GM11168 (cell line): ENCODE data around the gene FAM111A.

Source experiments
- in situ Hi-C: fragments of 300-500 bp; cut with MboI; formaldehyde crosslinking; loops from one replicate; pipeline ENCODE4 v1.12.0; 2022; ENCODE audit warnings: low sequenced_read_pairs; ENCODE audit not compliant: unreplicated experiment

Gene FAM111A

DNA sequence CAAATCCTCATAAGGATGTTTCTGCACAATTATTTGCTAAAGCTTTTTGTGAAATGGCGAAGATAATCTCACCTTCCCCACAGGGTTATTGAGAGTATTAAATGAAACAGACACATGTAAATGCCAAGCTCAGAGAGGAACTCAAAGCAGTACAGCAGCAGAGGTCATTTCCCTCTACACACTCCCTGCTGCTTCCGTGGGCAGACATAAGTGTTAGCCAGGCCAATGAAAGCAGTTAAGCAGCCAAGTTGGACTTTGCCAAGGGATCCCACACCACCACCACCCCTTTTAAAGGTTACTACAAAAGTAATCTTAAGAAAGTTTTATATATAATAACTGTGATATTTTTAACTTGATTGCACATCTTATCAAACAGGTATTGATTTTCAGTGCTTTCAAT lies 4.0 kb upstream of the FAM111A start:
- in situ Hi-C loops = loop anchor here (5.0 kb wide), 1 partner anchor 81 kb away; no protein-coding TSS in a partner anchor

DNA sequence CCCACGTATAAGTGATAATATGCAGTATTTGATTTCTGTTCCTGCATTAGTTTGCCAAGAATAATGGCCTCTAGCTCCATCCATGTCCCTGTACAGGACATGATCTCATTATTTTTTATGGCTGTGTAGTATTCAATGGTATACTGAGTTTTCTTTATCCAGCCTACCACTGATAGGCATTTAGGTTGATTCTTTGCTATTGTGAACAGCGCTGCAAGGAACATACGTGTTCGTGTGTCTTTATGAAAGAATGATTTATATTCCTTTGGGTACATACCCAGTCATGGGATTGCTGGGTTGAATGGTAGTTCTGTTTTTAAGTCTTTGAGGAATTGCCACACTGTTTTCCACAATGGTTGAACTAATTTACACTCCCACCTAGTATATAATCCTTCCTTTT lies 1.5 kb upstream of the FAM111A start:
- in situ Hi-C loops = no loop called here

DNA sequence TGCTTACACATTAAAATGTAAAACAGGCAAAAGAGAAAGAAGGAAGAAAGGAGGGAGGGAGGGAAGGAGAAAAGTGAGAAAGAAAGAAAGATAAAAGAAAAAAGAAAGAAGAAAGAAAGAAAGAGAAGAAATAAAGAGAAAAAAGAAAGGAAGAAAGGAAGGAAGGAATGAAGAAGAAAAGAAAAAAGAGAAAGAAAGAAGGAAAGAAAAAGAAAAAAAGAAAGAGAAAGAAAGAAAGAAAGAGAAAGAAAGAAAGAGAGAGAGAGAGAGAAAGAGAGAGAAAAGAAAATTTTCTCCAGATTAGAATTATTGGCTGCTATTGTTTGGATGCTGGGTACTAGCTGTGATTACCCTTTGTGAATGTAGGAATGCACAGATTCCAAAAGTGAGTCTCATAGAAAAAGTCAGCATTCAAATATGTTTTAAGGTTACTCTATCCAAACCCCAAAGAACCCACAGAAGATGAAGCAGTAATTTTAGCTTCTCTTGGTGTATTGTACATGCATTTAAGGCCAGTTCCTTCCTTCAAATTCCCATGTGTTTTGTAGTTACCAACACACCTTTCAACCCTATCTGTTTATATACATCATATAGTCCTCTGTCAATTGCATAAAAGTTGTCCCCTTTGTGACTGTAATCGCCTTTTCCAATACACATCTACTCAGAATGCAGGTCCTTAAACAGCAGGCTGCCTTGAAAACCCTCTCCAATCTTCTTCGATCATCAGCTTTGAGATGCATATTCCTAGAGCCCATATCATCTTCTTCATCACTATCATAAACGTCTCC lies 789 bp upstream of the FAM111A start:
- in situ Hi-C loops = no loop called here

DNA sequence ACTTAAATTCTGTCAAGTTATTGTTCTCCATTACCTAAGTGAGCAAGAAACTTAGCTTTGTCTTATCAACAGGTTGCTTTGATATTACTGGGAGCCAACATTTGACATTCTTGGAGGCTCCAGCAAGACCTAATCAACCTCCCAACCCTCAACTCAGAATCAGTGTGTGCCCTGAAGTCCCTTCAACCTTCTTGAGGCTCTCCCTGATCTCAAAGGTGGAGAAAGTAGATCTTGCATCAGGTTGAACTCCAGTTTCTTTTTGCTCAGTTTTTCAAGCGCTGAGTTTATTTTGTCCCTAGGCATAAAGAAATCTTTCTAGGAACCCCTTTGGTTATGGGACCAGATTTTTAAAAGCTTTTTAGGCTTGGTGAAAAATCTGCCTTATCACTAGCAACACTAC lies 1.4 kb downstream of the FAM111A start:
- in situ Hi-C loops = no loop called here

DNA sequence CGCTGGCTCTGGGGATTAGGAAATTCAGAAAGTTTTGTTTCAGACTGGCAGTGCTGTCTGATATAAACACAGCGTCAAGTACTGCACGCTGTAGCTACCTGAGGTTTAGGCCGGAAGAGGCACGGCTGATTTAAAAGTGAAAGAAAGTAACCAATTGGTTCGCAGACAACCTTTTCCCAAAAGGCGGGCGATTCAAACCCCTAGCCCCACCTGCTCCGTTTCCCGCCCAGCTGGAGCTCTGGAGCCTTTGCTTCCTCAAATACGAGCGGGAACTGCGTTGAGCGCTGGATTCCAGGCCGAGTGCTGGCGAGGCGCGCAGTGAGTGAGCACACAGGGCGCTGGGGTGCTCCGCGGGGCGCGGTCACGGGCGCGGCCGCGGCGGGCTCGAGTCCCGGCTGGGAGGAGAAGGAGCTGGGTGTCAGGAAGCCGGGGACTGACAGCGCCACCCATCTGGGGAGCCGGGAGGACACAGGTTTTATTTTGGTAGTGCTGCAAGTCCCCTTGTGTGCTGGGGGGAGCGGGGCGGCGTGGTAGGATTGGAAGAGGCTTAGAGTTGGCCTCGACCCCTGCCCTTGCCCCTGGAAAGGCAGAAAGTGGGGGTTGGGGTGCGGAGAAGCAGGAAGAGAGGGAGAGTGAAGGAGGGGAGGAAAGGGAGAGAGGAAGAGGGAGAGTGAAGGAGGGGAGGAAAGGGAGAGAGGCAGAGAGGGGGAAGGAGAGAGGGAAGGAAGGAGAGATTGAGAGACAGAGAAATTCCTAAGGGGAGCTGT lies 2.1 kb downstream of the FAM111A start:
- in situ Hi-C loops = no loop called here

DNA sequence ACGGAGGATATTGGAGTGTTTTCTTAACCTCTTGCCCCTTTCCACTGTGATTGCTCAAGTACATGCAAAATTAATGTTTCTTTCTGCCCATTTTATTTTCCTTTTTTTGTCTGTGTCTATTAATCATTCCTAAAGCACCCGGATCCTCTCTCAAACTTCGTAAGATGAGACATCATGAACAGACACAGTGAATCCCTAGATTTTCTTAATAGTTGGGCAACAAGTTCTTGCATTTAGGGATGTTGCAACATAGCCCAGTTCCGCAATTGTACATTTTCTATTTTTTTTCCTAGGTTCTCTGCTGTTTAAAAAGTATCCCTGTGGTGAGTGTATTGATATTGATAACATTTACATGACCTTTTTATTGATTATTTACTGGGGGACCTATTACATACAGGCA lies 2.9 kb downstream of the FAM111A start:
- in situ Hi-C loops = no loop called here

DNA sequence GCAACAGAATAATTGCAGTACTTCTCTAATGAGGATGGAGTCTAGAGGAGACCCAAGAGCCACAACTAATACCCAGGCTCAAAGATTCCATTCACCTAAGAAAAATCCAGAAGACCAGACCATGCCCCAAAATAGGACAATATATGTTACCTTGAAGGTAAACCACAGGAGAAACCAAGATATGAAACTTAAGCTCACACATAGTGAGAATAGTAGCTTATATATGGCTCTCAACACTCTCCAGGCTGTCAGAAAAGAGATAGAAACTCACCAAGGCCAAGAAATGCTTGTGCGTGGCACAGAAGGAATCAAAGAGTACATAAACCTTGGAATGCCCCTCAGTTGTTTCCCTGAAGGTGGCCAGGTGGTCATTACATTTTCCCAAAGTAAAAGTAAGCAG lies 9.1 kb downstream of the FAM111A start:
- in situ Hi-C loops = no loop called here

DNA sequence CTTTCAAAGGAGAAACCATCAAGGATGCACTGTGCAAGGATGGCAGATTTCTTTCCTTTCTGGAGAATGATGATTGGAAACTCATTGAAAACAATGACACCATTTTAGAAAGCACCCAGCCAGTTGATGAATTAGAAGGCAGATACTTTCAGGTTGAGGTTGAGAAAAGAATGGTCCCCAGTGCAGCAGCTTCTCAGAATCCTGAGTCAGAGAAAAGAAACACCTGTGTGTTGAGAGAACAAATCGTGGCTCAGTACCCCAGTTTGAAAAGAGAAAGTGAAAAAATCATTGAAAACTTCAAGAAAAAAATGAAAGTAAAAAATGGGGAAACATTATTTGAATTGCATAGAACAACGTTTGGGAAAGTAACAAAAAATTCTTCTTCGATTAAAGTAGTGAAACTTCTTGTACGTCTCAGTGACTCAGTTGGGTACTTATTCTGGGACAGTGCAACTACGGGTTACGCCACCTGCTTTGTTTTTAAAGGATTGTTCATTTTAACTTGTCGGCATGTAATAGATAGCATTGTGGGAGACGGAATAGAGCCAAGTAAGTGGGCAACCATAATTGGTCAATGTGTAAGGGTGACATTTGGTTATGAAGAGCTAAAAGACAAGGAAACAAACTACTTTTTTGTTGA lies 9.8 kb downstream of the FAM111A start:
- in situ Hi-C loops = no loop called here

DNA sequence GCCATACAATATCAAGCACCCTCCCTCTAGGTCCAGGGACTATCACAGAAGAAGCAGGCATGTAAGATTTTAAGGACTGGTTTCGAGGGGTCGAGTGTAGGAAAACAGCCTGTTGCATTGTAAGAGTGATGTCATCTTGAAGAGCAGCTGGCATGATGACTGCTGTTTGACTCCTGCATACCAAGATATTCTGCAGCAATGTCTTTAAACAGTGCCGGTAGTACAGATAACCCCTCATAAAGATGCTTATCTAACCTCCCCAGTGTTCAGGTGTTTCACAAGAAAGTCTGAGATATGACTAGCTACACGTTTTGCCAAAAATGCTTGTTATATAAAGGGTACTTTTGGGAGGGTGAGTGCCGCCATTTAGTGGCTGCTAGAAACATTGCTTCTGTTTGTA lies 12.0 kb downstream of the FAM111A start:
- in situ Hi-C loops = no loop called here

DNA sequence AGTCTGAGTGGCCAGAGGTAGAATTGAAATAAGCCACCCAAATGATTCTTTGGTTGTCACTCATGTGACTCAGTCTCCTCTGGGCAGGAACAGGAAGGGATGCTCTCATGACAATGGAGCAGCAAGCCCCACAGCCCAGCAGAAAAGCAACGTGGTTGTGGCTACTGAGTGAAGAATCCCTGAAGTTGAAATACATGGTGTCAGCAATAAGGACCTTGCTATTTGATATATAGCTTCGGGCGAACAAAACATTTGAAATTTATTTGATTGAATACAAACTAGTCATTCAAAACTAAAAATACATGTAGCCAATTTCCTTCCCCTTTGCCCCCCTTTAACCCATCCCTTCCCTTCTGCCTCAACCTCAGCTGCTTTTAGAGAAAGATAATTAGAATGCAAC lies 14.8 kb downstream of the FAM111A start:
- in situ Hi-C loops = no loop called here

DNA sequence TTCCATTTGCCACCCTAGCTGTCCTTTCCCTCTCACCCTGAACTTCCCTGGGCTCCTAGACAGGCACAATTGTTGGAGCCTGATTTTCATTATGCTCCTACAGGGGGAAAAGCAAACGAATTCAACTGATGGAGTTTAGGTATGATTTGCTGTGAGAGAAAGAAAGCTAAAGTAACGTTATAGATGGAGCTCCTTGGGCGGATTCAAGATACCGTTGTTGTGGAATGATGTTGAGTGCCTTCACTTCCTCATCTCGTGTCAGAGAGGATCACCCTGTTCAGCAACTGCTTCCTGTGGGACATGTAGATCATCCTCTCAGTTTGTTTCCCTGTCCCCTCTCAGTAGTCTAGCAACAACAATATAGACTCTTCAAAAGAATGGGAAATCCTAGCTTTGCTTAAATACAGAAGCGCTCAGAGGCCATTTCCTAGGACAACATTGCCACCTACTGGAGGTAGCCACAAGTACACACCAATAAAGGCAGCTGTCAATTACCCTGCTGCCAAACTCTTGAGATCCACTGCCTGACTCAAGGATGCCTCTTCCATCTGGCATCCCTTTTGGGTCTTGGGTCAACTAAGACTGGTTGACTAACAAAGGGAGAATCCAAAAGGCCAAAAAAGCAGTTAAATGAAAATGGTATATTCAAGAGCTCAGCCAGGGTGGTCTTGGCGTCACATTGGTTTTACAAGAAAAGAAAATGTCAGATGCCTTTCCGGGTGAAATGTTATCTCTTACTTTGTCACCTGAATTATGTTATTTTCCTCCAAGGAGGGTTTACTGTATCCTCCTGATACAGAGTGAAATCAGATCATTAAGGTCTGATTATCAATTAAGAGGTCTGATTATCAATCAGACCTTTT lies 15.8 kb downstream of the FAM111A start:
- in situ Hi-C loops = no loop called here

DNA sequence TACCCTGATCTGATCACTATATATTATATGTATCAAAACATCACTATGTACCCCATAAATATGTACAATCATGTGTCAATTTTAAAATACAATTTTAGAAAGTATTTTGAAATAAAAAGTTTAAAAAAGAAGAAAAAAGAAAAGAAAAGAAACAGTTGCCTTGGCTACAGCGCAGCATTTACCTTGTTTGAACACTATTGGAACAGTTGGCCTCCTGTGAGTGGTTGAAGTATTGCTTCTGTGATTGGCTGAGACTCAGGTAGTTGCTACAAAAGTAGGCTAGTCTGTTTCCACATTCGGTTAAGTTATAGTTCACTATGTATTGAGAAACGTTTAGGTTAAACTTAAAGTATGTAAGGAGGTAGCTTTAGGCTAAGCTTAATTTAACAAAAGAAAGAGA lies 21.4 kb downstream of the FAM111A start:
- in situ Hi-C loops = no loop called here

DNA sequence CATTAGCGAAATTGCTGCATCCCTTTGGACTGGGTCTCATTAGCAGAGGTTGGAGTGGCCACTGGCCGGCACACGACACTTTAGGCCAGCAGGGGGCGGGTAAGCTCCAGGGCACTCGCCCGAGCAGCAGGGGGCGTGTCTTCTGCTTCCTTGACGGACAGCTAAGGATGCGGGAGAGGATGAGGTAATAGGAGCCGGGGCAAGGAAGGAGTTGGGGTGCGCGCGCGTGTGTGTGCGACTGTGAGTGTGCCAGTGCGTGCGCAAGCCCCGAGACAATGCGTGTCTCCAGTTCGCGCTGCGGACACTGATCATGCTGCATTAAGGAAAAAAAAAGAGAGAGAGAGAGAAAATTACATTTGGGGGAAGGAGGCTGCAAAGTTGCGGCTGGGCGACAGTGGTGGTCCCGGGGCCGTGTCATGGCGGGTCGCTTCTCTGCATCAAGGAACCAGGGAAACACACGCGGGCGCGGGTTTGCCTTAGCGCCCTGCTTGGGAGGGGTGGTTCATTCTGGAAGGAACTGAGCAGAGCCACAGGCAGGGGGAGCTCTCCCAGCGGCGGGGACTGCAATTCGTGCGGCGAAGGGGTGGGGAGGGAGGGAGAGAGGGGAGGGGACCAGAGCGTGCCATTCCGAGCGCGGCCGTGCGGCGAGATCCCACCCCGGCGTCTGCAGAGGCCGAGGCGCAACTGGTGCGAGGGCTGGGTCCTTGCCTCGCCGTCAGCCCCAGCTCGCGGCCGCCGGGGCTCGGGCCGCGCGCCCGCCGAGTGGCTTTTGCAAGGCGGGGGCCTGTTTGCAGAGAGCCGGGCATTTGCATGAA lies 29.1 kb downstream of the FAM111A start, which contains the start of gene DTX4:
TSS of gene DTX4 (plus strand) at position 625 of the 815 bp plus-strand sequence. CDS start 464 bp downstream, outside the sequence.
- in situ Hi-C loops = loop anchor here (10.0 kb wide), 1 partner anchor 253 kb away; the partner anchor contains the start of gene OR5A2

DNA sequence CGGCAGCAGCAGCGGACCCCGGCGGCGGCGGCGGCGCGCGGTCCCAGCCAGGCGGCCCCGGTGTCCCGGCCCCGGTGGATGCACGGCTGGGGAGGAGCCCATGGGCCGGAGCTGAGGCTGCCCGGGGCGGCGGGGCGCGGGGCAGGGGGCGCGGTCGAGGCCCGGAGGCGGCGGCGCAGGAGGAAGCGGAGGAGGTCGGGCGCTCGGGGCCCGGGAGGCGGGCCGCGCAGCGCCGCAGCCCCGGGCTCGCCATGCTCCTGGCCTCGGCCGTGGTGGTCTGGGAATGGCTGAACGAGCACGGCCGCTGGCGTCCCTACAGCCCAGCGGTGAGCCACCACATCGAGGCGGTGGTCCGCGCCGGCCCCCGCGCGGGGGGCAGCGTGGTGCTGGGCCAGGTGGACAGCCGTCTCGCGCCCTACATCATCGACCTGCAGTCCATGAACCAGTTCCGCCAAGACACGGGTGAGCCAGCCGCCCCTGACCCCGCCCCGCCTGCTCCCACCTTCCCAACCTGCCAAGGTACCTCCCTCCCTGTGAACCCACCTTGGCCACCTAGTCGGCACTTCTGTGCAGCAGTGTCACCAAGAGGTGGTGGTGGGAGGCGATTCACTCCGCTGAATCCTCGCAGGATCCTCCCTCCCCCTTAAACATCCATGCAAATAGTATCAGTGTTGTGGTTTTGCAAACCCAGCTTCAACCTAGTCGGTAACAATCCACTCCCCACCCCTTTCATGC lies 29.9 kb downstream of the FAM111A start:
- in situ Hi-C loops = loop anchor here (10.0 kb wide), 1 partner anchor 252 kb away; the partner anchor contains the start of gene OR5A2

DNA sequence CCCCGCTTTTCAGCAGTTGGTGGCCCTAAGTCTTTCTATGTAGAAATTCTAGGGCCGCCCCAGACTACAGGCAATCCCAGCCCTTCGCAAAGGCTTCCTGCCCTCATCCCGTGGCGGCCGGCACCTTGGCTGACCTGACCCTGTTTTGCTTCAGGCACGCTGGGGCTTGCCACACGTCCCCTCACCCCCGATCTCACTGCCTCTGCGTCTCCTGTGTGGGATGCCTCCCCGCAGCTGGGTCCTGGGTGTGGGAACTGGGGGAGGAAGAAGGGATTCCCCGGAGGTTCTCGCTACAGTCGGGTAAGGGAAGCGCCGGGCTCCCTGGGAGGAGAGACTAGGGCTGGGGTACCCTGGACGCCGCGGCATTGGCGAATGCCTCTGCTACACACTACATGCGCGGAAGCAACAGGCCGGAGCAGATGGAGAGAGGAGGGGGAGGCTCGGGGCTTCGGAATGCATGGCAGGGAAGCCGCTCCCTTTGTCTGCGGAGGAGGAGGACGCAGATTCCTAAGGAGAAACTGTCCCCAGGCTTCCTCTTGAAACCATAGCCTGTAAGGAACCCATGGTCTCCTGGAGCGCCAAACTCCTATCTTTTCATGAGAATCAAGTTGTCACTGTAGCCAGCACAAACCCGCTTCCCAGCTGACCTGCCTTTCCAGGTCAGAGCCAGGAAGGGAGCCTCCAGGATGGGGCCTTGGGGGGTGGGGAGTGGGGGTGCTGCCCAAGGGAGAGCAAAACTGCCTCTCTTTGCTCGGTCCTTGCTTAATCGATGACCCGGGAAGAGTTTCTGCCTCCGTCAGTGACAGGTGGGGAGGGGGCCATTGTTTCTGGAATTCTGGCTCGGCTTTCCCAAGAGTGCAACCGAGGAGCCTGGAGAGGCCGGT lies 30.7 kb downstream of the FAM111A start:
- in situ Hi-C loops = loop anchor here (10.0 kb wide), 1 partner anchor 251 kb away; the partner anchor contains the start of gene OR5A2

DNA sequence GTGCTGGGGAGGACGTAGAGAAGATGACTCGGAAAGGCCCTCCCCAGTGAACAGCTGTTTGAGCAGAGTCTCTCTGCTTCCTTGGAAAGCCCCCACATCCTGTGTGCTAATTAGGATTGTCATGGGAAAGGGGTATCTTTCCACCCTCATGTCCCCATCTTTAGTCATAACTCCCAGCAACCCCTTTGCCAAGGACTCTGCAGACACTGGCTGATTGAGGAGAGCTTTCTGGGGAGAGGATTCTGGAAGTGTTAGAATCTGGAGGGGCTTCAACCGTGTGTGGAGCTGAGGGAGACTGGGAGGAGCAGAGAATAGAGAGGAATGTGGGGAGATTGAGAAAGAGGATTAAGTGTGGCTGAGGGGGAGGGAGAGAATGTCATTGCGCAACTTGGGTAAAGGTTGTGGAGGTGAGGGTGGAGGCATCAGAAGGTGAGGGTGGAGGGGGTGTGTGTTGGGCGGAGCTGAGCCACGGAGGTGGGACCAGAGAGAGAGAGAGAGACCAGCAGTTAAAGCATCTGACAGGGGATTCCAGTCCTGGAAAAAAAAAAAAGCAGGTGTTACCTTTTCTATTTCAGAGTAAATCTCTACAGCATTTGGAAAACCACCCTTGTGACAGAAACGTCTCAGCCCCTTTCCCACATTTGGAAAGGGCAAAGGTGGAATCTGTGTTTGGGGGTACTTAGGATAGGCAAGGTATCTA lies 31.5 kb downstream of the FAM111A start:
- in situ Hi-C loops = loop anchor here (10.0 kb wide), 1 partner anchor 251 kb away; the partner anchor contains the start of gene OR5A2

DNA sequence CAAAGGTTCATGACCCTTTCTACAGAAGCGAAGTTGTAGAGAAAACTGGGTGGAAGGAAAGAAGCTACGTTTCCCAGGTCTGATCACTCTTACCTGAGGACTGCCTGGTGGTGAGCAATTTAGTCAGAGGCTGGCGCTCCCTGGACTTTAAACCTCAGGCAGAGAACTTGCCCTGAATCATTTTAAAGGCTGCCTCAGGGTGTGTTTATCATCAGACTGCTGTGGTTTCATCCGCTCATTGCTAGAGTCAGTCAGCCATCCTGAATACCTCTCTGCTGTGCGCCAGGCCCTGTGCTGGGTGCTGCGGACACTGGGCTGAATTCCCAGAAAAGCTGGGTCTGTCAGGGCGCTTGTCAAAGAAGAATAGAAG lies 32.0 kb downstream of the FAM111A start:
- in situ Hi-C loops = loop anchor here (10.0 kb wide), 1 partner anchor 250 kb away; the partner anchor contains the start of gene OR5A2
